Ishikawa (cell line): ENCODE data around the gene MKX.

Source experiments
- CEBPB ChIP-seq: IDR thresholded peaks from 2 replicates; pipeline ENCODE4 v1.6.1; 2012
- EP300 ChIP-seq: IDR thresholded peaks from 2 replicates; pipeline ENCODE4 v1.6.1; 2012; ENCODE audit warnings: borderline replicate concordance
- MAX ChIP-seq: IDR thresholded peaks from 2 replicates; pipeline ENCODE4 v1.6.1; 2012
- RAD21 ChIP-seq: IDR thresholded peaks from 2 replicates; pipeline ENCODE4 v1.6.1; 2012; ENCODE audit warnings: low read depth
- TAF1 ChIP-seq: IDR thresholded peaks from 2 replicates; pipeline ENCODE4 v1.6.1; 2012; ENCODE audit warnings: low read depth, mild to moderate bottlenecking
- ZBTB7A ChIP-seq: IDR thresholded peaks from 2 replicates; pipeline ENCODE4 v1.6.1; 2012; ENCODE audit warnings: low read depth
- TF ChIP-seq, protein P1 (sequence below): IDR thresholded peaks from 2 replicates; pipeline ENCODE4 v1.6.1; 2012
- TF ChIP-seq, protein P2 (sequence below): IDR thresholded peaks from 2 replicates; pipeline ENCODE4 v1.6.1; 2012; ENCODE audit warnings: low read depth, mild to moderate bottlenecking

DNA sequence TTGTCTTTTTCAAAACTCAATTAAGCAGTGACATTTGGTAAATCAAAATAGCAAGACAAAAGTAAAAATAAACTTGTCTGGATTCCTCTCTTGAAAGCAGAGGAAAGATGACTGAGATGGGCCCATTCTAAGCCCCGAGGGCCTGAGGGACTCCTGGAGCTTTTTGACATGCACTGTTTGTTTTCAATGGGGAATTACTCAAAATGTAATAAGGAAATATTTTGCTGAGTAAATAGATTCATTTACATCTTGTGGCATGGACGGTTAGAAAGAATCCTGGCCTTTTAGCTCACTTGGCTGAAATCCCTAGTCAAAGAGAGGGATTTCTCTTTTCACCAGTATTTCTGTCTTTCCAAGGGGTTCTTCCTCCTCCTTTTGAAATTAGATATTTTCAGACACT, 108.0 kb downstream of the MKX start:
- no peak for TF ChIP-seq MAX
- TF ChIP-seq, protein P1, sequence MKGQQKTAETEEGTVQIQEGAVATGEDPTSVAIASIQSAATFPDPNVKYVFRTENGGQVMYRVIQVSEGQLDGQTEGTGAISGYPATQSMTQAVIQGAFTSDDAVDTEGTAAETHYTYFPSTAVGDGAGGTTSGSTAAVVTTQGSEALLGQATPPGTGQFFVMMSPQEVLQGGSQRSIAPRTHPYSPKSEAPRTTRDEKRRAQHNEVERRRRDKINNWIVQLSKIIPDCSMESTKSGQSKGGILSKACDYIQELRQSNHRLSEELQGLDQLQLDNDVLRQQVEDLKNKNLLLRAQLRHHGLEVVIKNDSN = no peak
- TF ChIP-seq EP300 = no peak
- no peak for TF ChIP-seq RAD21
- TF ChIP-seq TAF1 = no peak
- TF ChIP-seq, protein P2, sequence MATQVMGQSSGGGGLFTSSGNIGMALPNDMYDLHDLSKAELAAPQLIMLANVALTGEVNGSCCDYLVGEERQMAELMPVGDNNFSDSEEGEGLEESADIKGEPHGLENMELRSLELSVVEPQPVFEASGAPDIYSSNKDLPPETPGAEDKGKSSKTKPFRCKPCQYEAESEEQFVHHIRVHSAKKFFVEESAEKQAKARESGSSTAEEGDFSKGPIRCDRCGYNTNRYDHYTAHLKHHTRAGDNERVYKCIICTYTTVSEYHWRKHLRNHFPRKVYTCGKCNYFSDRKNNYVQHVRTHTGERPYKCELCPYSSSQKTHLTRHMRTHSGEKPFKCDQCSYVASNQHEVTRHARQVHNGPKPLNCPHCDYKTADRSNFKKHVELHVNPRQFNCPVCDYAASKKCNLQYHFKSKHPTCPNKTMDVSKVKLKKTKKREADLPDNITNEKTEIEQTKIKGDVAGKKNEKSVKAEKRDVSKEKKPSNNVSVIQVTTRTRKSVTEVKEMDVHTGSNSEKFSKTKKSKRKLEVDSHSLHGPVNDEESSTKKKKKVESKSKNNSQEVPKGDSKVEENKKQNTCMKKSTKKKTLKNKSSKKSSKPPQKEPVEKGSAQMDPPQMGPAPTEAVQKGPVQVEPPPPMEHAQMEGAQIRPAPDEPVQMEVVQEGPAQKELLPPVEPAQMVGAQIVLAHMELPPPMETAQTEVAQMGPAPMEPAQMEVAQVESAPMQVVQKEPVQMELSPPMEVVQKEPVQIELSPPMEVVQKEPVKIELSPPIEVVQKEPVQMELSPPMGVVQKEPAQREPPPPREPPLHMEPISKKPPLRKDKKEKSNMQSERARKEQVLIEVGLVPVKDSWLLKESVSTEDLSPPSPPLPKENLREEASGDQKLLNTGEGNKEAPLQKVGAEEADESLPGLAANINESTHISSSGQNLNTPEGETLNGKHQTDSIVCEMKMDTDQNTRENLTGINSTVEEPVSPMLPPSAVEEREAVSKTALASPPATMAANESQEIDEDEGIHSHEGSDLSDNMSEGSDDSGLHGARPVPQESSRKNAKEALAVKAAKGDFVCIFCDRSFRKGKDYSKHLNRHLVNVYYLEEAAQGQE = no peak
- no peak for TF ChIP-seq CEBPB
- TF ChIP-seq ZBTB7A = no peak
